Stimulated activated memory B cell treated with anti-CD40 and anti-IgM and Interleukin-4, amounts not matched to agents 10 μg/mL and 1 μg/mL and 100 μg/mL, for 72 hours (primary cell): ENCODE measurements around the gene SRGAP1.
"Not testable (repeated sequence)": the region's sequence is repeated elsewhere in the genome, so short reads cannot be mapped to it uniquely, and the experiment has no call there.

Experiments used
- ATAC-seq: fragments of 150-1000 bp; cut with Tn5 transposase; 2 replicates; pipeline ENCODE4 v1.10.0; 2021
- H3K27ac Mint-ChIP-seq: one replicate; pipeline ENCODE4 v1.8.0; 2022; ENCODE audit warnings: mild to moderate bottlenecking, mixed read lengths
- H3K27me3 Mint-ChIP-seq: one replicate; pipeline ENCODE4 v1.8.0; 2022; ENCODE audit warnings: mixed read lengths
- H3K36me3 Mint-ChIP-seq: one replicate; pipeline ENCODE4 v1.8.0; 2022; ENCODE audit warnings: mixed read lengths
- H3K4me1 Mint-ChIP-seq: one replicate; pipeline ENCODE4 v1.8.0; 2022; ENCODE audit warnings: mixed read lengths
- H3K4me3 Mint-ChIP-seq: one replicate; pipeline ENCODE4 v1.8.0; 2022; ENCODE audit warnings: mild to moderate bottlenecking, moderate library complexity, mixed read lengths
- H3K9me3 Mint-ChIP-seq: one replicate; pipeline ENCODE4 v1.8.0; 2022; ENCODE audit warnings: mixed read lengths

Gene SRGAP1

DNA sequence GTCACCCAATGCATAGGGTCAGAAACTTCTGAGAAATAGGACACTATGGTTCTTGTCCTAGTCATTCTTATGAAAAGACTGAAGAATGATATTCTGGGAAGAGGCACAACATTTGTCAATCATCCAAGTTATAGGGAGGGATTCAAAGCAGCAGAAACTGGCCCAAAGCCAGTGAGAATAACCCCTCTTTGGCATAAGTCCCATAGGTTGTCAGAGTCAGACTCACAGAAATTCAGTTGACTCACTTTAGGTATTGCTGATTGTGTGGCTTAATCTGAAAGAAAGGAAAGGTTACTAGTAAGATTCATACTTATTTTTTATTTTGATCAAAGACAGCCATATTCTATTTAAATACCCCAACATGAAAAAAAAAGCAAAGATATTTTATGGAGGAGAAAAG lies 151.0 kb downstream of the SRGAP1 start:
- no peak for ATAC-seq
- Mint-ChIP-seq H3K9me3 (no peaks in the 10 kb centered on the region), H3K4me1 (no peaks in the 10 kb centered on the region), H3K27ac (no peak overlapping the region), H3K36me3 (no peaks in the 10 kb centered on the region), H3K4me3 (no peak overlapping the region), H3K27me3 (no peaks in the 10 kb centered on the region)

DNA sequence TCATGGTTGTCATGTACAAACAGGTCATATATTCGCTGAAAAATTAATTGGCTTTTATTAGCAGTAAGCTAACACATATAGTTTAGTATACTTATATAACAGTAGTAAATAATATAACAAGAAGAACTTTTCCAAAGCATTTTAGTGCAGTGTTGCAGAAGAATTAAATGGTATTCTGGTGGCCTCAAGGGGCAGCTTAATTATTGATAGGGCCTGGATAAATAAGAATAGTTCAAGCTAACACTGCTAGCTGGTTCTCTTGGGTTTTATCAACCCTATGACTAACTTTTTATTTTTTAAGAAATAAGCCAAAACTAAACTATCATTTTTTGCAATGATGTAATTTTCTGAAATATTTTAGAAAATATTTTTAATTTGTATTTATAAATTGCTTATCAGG lies 152.1 kb downstream of the SRGAP1 start:
- no peaks in the 10 kb centered on the region for H3K4me1 Mint-ChIP-seq
- no peak overlapping the region for H3K27ac Mint-ChIP-seq
- no peaks in the 10 kb centered on the region for H3K36me3 Mint-ChIP-seq
- no peaks in the 10 kb centered on the region for H3K27me3 Mint-ChIP-seq
- no peak overlapping the region for H3K4me3 Mint-ChIP-seq
- no peak for ATAC-seq
- H3K9me3 Mint-ChIP-seq = no peaks in the 10 kb centered on the region

DNA sequence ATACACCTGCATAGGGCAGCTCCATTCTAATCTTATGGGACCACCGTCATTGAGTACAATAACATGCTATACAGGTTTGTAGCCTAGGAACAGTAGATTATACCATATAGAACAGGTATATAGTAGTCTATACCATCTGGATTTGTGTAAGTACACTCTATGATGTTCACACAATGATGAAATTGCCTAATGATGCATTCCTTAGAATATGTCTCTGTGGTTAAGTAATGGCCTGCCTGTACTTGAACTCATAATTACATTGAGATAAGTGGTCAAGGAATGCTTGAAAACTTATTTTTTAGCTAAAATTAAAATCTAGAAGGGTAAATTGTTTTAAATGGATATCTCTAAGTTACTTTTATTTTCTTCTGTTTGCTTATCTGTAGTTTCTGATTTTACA lies 152.7 kb downstream of the SRGAP1 start:
- H3K4me1 Mint-ChIP-seq = no peaks in the 10 kb centered on the region
- H3K27ac Mint-ChIP-seq = no peak overlapping the region
- no peaks in the 10 kb centered on the region for H3K27me3 Mint-ChIP-seq
- no peak overlapping the region for H3K4me3 Mint-ChIP-seq
- no peaks in the 10 kb centered on the region for H3K9me3 Mint-ChIP-seq
- H3K36me3 Mint-ChIP-seq = no peaks in the 10 kb centered on the region
- ATAC-seq = no peak

DNA sequence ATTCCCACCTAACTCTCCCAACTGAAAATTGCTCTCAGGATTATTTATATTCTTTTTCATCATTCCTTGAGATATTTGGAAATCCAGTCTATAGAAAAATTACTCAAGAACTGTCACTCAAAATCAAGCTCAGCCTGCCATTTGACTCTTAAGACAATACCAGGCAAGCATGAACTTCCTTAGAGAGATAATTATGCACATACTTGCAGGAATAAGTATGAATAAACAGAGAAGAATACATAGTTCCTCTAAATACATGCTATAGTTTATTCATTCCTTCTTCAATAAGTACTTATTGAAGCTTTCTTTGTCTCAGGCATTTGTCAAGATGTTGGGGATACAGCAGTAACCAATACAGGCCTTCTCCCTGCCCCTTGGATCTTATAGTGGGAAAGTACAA lies 154.1 kb downstream of the SRGAP1 start:
- no peak for ATAC-seq
- H3K4me3 Mint-ChIP-seq = no peak overlapping the region
- no peaks in the 10 kb centered on the region for H3K27me3 Mint-ChIP-seq
- H3K9me3 Mint-ChIP-seq = peaks cover 3% of the 10 kb centered on the region
- no peaks in the 10 kb centered on the region for H3K36me3 Mint-ChIP-seq
- H3K4me1 Mint-ChIP-seq = no peaks in the 10 kb centered on the region
- no peak overlapping the region for H3K27ac Mint-ChIP-seq

DNA sequence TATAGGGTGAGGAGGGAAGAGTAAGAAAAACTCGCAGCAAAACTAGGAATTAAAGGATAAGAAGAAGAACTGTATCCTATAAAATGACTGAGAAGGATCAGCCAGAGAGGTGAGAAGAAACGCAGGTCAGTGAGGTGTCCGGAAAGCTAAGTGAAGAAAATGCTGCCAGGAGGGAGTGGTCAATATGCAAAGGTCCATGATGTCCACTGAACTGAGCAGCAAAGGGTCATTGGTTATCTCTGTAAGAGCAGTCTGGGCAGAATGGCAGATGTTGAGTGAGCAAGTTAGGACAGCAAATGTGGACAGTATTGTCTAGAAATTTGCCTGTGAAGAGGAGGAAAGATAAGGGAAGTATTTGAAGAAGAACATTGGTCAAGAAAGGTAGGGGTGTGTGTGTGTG lies 155.4 kb downstream of the SRGAP1 start:
- H3K27ac Mint-ChIP-seq = no peak overlapping the region
- ATAC-seq = no peak
- no peaks in the 10 kb centered on the region for H3K36me3 Mint-ChIP-seq

DNA sequence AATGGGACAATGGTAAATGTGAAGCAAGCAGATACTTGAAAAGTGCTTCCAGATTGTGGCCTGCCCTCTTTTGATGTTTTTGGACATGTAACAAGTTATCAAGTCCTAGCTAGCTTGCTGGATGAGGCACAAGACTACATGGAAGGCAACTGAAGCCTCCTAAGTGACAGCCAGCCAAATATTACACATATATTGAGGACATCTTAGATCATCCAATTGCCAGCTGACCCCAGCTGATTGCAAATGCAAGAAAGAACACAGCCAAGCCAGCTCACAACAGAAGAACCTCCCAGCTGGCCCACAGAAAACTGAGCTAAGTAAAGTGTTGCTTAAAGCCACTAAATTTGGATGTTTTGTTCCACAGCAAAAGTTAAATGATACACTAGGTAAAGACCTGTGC lies 156.9 kb downstream of the SRGAP1 start:
- H3K27ac Mint-ChIP-seq = no peak overlapping the region
- no peak overlapping the region for H3K4me3 Mint-ChIP-seq
- H3K27me3 Mint-ChIP-seq = no peaks in the 10 kb centered on the region
- H3K4me1 Mint-ChIP-seq = no peaks in the 10 kb centered on the region
- H3K36me3 Mint-ChIP-seq = no peaks in the 10 kb centered on the region
- ATAC-seq = no peak
- H3K9me3 Mint-ChIP-seq = peaks cover 3% of the 10 kb centered on the region

More for the DNA sequence above, 155.4 kb downstream of the SRGAP1 start:
- Mint-ChIP-seq H3K27me3 (no peaks in the 10 kb centered on the region), H3K4me1 (no peaks in the 10 kb centered on the region), H3K4me3 (no peak overlapping the region), H3K9me3 (peaks cover 3% of the 10 kb centered on the region)

DNA sequence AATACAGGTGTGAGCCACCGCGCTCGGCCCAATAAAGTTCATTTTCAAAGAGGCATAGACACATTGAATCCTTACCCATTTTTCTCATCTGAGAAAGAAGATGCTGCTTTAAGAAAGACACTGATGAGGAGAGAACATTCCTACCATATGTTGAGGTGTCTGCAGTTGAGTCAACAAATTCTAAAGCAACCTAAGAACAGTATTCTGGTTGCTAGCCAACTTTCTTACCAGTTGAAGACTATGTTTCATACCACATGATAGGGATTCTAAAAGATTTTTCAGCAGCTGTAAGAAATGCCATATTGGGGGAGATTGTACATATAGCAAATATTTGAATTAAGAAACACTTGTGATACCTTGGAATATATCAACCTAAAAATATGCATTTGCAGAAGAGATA lies 160.1 kb downstream of the SRGAP1 start:
- no peak for ATAC-seq
- Mint-ChIP-seq H3K27me3 (no peaks in the 10 kb centered on the region), H3K36me3 (no peaks in the 10 kb centered on the region), H3K4me1 (no peaks in the 10 kb centered on the region), H3K27ac (no peak overlapping the region), H3K9me3 (peaks cover 3% of the 10 kb centered on the region), H3K4me3 (no peak overlapping the region)

DNA sequence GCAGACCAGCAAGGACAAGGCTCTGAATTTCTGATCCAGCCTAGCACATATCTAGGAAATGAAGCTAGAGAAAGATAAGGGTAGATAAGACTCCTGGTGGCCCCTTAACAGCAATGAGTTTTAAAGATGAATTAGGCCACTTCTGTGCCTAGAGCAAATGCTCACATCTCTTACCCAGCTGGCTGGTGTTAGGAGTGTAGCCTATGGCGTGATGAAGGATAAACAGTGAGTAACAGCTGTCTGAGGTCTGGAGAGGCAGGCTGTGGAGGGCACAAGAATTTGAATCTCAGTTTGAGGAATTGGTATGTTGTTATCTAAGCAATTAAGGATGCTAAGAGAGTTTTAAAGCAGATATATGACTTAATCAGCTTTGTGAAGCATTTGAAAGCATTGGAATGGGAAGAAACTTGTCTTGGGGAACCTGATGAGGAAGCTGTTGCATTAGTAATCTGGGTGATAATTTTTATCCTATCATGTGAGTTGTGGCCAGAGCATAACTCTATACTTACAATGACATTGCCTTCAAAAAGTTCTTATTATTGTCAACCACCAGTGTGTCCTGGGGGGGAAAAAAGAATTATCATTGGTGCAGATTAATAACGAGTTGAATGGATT lies 161.8 kb downstream of the SRGAP1 start:
- no peaks in the 10 kb centered on the region for H3K36me3 Mint-ChIP-seq
- H3K9me3 Mint-ChIP-seq = peaks cover 3% of the 10 kb centered on the region
- no peaks in the 10 kb centered on the region for H3K27me3 Mint-ChIP-seq
- H3K27ac Mint-ChIP-seq = no peak overlapping the region
- no peaks in the 10 kb centered on the region for H3K4me1 Mint-ChIP-seq
- no peak for ATAC-seq
- H3K4me3 Mint-ChIP-seq = no peak overlapping the region

DNA sequence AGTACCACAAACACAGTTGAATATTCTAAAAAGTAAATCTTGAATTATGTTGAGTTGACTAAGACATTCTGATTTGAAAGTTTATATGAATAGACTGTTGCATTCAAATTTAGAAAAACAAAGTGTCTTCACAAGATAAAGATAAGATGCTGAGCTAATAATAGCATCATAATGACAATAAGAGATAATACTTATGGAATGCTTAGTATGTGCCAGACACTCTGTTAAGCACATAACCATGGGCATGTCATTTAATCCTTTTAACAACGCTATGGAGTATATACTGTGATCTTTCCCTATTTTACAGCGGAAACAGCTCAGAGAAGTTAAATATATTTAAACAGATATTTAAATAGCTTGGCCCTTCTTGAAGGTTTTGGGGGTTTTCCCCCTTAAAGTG lies 163.4 kb downstream of the SRGAP1 start:
- Mint-ChIP-seq H3K4me3 (no peak overlapping the region), H3K4me1 (no peaks in the 10 kb centered on the region)
- ATAC-seq = no peak

DNA sequence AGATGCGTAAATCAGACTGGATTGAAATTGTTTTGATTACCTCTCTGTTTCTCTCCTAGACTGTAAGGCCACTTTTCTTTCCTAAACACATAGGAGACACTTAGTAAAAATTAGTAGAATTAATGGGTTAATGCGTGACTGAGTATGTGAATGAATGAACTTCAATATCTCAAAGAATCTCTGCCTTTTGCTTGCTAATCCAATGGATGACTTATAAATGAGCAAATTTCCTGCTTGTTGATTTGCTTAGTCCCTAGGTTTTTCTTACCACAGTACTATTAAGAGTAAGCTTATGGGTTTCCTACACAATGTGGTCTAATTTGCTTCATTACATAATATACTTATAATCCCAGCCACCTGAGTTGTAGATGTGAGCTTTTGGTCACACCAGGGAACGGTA lies 164.1 kb downstream of the SRGAP1 start:
- Mint-ChIP-seq H3K27ac (no peak overlapping the region), H3K4me1 (no peaks in the 10 kb centered on the region), H3K27me3 (no peaks in the 10 kb centered on the region), H3K4me3 (no peak overlapping the region), H3K9me3 (no peaks in the 10 kb centered on the region), H3K36me3 (no peaks in the 10 kb centered on the region)
- no peak for ATAC-seq

More for the DNA sequence above, 163.4 kb downstream of the SRGAP1 start:
- Mint-ChIP-seq H3K27ac (no peak overlapping the region), H3K36me3 (no peaks in the 10 kb centered on the region), H3K27me3 (no peaks in the 10 kb centered on the region), H3K9me3 (peaks cover 1% of the 10 kb centered on the region)

DNA sequence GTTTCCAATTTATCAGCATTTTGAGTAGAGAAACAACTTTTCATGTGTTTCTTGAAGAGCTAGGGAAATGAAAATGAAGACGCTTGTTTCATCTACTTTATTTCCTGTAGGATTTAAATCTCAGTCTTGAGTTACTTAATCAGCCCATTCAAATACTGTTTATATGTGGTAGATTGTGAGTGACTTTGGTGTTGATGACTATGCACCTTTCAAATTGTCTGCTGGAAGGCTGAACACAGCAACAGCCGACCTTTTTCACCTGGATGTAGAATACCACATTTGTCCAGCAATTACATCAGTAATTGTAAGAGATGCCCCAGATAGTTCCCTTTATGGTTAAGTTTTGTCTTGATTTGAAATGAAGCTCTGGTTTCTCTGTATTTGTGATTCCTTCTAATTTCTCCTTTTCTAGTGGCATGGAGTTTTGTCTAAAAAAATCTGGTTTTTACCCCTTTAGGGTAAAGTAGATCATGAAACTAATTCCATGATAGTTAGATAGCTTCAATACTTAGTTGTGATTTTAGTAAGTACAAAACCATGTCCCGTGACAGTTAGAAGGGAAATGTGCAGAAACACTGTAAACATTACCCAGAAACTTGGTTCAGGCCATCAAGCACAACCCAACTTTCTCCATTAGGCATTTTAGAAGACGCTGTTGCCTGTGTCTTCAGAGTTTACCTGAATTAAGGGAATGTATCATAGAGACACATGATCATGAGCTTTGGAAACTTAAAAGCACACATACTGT lies 165.0 kb downstream of the SRGAP1 start:
- ATAC-seq = no peak
- Mint-ChIP-seq H3K4me3 (no peak overlapping the region), H3K4me1 (no peaks in the 10 kb centered on the region), H3K27me3 (no peaks in the 10 kb centered on the region), H3K9me3 (no peaks in the 10 kb centered on the region), H3K27ac (no peak overlapping the region), H3K36me3 (no peaks in the 10 kb centered on the region)

DNA sequence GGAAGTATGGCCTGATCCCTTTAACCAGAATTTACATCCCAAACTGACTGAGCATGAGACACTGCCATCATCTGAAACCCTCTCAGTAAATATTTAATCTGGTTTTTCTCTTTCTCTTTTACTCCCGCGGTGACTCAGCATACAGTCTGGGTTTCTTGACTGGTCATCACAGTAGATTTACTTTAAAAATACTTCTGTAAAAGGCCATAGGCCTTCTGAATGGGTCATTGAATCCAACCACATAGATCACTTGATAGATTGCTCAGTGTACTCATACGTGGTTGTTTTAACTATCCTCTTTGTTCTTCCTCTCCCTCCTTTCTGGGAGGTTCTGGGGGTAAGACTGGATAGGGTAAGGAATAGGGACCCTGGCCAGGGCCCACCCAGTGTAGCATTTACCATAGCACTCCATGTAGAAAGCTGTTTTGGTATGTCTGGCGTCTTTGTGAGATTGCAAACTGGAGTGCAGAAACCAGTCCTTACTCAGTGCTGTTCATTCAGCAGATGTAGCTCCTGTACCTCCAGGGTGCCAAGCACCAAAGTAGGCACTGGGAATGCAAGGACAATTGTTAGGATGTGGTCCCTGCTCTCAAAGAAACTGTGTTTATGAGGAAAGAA lies 165.7 kb downstream of the SRGAP1 start:
- Mint-ChIP-seq H3K9me3 (no peaks in the 10 kb centered on the region), H3K4me1 (no peaks in the 10 kb centered on the region), H3K27me3 (no peaks in the 10 kb centered on the region), H3K27ac (no peak overlapping the region), H3K36me3 (no peaks in the 10 kb centered on the region), H3K4me3 (no peak overlapping the region)
- no peak for ATAC-seq

DNA sequence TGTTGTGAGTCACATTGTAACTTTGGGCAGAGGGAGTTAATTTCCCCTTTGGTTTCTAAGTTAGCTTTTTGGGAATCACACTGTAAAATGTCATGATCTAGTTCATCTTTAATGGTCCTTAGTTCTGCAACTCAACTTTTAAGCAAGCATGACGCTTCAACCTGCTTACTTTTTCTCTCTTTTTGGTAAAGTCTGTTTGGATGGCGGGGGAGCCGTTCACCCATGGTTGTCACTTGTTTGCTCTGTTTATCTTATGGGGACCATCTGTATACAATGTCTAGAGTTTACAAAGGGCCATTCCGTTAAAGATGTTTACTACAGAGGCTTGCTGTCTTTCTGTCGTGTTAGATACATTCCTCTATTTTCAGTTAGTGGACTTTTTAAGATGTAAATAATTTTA lies 172.0 kb downstream of the SRGAP1 start:
- H3K36me3 Mint-ChIP-seq = no peaks in the 10 kb centered on the region
- H3K9me3 Mint-ChIP-seq = no peaks in the 10 kb centered on the region
- no peaks in the 10 kb centered on the region for H3K4me1 Mint-ChIP-seq
- H3K27me3 Mint-ChIP-seq = no peaks in the 10 kb centered on the region
- no peak overlapping the region for H3K4me3 Mint-ChIP-seq
- no peak for ATAC-seq
- H3K27ac Mint-ChIP-seq = no peak overlapping the region

DNA sequence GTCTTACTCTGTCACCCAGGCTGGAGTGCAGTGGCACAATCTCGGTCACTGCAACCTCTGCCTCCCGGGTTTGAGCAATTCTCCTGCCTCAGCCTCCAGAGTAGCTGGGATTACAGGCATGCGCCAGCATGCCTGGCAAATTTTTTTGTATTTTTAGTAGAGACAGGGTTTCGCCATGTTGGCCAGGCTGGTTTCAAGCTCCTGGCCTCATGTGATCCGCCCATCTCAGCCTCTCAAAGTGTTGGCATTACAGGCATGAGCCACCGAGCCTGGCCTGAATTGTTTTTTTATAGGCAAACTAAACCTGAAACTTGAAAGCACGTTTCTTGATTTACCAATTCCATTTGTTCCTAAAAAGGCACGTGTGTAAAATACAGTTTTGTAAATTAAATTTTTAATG lies 173.6 kb downstream of the SRGAP1 start:
- ATAC-seq, H3K27me3 Mint-ChIP-seq, H3K9me3 Mint-ChIP-seq, H3K27ac Mint-ChIP-seq, H3K36me3 Mint-ChIP-seq, H3K4me1 Mint-ChIP-seq, H3K4me3 Mint-ChIP-seq: not testable (repeated sequence)

DNA sequence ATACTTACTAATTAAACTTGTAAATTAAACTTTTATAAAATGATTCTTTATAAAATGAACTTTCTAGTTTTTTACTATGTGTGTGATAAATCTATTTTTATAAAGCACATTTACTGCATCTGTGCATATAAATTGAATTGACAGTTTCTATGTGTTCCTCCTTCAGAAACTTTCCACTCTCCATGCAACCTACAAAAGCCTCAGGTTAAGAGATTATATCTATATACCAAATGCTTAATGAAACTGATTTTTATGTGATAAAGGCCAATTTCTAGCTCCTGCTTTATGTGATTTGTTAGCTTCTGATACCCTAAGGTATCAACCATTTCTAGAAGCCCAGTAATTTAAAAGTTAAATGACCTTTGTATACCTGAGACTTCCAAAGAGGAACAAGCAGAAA lies 174.0 kb downstream of the SRGAP1 start:
- H3K9me3 Mint-ChIP-seq = no peaks in the 10 kb centered on the region
- H3K4me3 Mint-ChIP-seq = no peak overlapping the region
- no peaks in the 10 kb centered on the region for H3K4me1 Mint-ChIP-seq
- no peak for ATAC-seq
- no peaks in the 10 kb centered on the region for H3K36me3 Mint-ChIP-seq
- no peaks in the 10 kb centered on the region for H3K27me3 Mint-ChIP-seq
- H3K27ac Mint-ChIP-seq = no peak overlapping the region

DNA sequence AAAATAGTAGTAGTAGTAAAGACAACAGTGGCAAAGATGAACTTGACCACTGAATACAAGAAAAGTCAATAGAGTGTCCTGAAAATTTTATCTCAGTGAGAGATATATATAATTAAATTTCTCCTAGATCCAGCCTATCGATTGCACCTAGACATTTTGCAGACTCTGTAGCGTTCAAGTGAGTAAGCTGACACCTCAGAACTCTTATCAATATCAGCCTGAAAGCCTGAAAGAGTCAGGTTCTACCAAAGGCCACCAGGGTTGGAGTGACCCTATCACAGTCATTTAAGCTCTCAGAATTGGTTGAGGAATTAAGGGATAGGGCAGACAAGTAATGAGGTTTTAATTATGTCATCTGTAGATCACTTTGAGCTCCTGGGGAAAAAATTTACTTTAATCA lies 174.6 kb downstream of the SRGAP1 start:
- Mint-ChIP-seq H3K4me3 (no peak overlapping the region), H3K9me3 (no peaks in the 10 kb centered on the region), H3K36me3 (no peaks in the 10 kb centered on the region), H3K4me1 (no peaks in the 10 kb centered on the region), H3K27me3 (no peaks in the 10 kb centered on the region), H3K27ac (no peak overlapping the region)
- ATAC-seq = no peak
